ENCODE measurements around the gene MRFAP1L1.
"Not testable (repeated sequence)": the region's sequence is repeated elsewhere in the genome, so short reads cannot be mapped to it uniquely, and the experiment has no call there.

The MRFAP1L1 gene

GRCh38 chr4:6709230-6710114 lies at the start of gene MRFAP1L1:
Gene MRFAP1L1, minus strand, starts transcription at chr4:6709865. Its CDS starts 236 bp downstream, at chr4:6709629.
- DNase-seq = peak; percentile 95

DNA sequence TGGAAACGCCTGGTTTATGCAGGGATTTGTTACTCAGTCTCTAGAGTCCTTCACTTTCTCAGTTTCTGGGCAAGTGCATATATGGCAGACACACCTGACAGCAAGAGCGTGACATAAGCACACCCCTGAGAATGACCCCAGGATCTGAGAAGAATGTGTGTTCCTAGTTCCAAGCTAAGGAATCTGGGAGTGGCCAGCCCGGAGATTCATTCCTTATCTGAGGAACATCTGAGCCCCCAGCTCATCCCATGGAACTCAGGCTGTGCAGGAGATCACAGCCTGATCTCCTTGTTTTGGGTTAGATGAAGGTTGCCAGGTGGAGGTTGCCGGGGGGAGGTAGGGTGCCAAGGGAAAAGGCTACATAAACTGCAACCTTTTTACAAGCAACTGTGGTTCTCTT lies 49.1 kb upstream of the MRFAP1L1 start:
- DNase-seq = no peak

GRCh38 chr4:6756345-6756744 lies 46.7 kb upstream of the MRFAP1L1 start:
- DNase-seq = not testable (repeated sequence)

GRCh38 chr4:6755088-6755753 lies 45.6 kb upstream of the MRFAP1L1 start:
- DNase-seq = no peak

DNA sequence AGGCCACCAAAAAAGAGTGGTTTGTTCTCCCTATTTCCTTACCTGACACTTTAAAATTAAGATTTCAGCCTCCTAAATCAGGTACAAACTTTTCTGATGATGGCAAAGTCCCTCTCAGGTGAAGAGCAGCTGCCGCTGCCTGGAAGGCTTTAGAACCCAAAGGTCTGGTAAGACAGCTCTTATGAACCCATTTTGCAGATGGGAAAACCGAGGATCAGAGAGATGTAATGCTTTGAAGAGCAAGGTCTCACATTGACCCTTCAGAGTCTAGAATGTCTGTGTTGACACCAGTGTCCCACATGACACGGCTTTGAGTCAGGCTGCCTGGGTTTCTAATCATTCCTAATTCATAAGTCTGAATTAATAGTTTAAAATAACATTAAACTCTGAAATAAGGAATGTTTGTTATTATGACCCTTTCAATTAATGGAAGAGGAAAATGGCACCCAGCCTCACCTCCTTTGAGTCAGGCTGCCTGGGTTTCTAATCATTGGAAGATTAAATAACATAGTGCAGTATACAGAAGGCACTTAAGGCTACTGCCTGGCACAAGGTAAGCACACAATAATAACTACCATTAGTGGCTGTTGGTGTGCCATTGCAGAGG lies 44.9 kb upstream of the MRFAP1L1 start:
- no peak for DNase-seq

- no peak for DNase-seq
Observed at GRCh38 chr4:6753891-6754290, 44.2 kb upstream of the MRFAP1L1 start.

GRCh38 chr4:6753103-6753560 lies 43.5 kb upstream of the MRFAP1L1 start:
- no peak for DNase-seq

DNA sequence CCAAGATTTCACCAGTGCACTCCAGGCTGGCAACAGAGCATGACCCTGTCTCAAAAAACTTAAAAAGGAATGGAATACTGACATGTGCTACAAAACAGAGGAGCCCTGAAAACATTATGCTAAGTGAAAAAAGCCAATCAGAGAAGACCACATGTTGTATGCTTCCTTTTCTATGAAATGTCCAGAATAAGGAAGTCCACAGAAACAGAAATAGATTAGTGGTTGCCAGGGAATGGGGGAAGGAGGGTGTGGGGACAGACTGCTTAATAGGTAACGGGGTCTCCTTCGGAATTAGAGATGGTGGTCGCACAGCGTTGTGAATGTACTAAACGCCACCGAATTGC lies 42.8 kb upstream of the MRFAP1L1 start:
- DNase-seq = no peak

DNA sequence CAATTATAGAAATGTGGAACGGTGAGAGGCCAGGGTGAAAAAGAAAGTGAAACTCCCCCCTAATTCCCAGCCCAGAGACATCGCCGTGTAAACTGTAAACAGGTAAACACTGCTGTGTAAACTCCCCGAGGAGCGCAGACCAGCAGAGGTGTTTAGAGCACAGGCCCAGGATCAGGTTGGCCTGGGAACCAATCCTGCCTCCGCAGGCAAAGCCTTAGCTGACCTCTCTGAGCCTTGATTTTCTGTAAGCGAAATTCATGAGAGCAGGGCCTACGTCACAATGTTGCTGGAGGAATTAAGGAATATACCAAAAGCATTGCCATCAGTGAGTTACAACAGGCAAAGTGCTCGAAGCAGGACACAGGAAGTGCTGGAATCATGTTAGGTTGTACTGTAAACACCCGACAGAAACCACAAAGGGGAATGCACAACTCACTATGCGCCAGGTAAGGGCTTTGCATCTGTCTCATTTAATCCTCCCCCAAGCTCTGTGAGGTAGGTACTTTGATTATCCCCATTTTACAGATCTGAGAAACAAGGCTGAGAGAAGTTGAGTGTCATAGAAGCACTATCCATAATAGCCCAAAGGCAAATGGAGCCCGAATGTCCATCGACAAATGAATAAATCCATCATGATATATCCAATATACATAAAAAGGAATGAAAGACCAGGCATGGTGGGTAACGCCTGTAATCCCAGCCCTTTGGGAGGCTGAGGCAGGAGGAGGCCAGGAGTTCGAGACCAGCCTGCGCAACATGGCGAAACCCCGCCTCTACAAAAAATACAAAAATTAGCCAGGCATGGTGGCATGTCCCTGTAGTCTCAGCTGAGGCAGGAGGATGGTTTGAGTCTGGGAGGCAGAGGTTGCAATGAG lies 42.2 kb upstream of the MRFAP1L1 start:
- DNase-seq = no peak

DNA sequence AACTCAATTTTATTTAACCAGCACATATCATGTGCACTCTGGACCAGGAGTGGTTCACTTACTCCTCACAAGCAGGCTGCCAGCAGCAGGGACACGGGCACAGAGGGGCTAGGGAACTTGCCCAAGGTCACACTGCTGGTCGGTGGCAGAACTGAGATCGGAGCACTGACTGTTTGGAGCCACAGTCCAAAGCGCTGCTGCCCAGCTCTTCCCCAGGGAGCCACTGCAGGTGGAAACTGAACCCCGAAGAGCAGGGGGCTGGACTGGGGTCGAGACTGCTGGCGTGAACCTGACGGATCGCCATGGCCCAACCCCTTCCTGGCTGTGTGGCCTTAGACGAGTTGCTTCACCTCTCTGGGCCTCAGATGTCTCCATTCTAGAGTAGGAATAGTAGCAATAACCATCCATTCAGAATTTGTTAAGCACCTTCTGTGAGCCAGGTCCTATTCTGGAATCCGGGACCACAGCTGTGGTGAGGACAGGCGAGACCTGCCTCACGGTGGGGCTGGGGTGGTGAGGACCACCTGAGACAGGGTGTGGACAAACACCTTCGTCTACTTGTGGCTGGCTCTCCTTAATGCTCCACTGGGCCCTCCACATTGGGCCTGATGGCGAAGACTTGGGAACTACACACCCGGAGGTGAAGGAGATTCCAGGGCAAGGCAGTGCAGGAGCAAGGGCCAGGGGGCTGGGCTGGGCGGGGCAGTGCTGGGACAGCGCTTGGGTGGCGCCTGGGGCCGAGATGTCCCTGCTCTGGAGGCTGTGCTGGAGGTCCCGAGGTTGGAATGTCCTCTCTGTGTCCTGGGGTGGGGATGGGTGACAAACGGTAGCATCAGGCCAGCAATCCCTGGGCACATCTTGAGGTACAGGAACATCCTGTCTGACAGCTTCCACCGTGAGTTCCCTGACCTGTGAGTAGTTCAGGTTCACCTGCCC lies 40.9 kb upstream of the MRFAP1L1 start:
- DNase-seq = no peak

- DNase-seq = no peak
Observed at GRCh38 chr4:6749340-6750171, 39.9 kb upstream of the MRFAP1L1 start.

- DNase-seq = no peak
Observed at GRCh38 chr4:6748286-6748685, 38.6 kb upstream of the MRFAP1L1 start.

- no peak for DNase-seq
Observed at GRCh38 chr4:6747294-6748051, 37.8 kb upstream of the MRFAP1L1 start.

DNA sequence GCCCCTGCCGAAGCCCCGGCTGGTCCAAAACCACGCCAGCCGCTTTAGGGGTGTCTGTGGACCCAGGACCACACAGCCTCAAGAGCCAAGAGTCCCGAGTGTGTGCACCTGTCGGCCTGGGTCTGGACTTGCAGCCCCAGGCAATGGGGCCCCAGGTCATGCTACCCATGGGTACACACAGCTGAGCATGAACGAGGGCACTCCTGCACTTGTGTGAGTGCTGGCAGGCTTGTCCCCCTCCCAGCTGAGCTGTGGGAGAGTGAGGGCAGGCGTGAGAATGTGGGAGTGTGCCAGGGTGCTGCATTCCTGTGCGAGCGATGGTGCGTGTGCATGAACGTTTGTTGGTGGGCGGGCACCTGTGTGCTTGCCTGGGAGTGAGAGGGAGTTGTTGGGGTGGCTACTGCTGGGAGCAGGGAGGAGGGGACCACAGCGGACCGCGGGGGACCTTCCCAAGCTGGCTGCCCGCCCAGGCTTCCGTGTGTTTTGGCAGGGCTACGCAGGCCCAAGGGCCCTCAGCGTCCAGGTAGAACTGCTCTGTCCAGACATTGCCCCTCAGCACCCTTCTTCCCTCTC lies 37.1 kb upstream of the MRFAP1L1 start:
- DNase-seq = no peak

- DNase-seq = no peak
Observed at GRCh38 chr4:6742989-6743388, 33.3 kb upstream of the MRFAP1L1 start.

DNA sequence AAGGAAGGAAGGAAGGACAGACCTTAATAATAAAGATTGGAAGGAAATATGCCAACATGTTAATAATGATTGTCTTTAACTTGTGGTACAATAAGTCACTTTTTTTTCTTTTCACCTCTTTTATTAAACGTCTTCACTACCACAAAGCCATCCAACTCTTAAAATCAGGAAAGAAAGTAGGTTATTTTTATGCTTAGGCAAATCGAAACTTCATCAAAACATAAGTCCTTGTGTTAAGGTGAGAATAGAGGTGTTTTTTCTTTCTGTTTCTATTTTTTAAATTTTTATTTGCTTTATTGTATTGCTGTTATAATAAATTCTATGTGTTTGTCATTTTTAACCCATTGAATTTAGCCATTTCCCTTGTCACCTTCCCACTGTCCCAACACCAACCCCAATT lies 32.8 kb upstream of the MRFAP1L1 start:
- DNase-seq = no peak

- no peak for DNase-seq
Observed at GRCh38 chr4:6740347-6740746, 30.7 kb upstream of the MRFAP1L1 start.

DNA sequence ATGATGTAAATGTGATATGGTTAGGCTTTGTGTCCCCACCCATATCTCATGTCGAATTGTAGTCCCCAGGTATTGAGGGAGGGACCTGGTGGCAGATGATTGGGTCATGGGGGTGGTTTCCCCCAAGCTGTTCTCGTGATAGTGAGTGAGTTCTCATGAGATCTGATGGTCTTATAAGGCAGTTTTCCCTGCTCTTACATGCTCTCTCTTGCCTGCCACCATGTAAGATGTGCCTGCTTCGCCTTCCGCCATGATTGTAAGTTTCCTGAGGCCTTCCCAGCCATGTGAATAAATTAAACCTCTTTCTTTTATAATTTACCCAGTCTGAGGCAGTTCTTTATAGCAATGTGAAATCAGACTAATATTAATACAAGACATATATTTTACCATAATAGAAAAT lies 30.3 kb upstream of the MRFAP1L1 start:
- no peak for DNase-seq

DNA sequence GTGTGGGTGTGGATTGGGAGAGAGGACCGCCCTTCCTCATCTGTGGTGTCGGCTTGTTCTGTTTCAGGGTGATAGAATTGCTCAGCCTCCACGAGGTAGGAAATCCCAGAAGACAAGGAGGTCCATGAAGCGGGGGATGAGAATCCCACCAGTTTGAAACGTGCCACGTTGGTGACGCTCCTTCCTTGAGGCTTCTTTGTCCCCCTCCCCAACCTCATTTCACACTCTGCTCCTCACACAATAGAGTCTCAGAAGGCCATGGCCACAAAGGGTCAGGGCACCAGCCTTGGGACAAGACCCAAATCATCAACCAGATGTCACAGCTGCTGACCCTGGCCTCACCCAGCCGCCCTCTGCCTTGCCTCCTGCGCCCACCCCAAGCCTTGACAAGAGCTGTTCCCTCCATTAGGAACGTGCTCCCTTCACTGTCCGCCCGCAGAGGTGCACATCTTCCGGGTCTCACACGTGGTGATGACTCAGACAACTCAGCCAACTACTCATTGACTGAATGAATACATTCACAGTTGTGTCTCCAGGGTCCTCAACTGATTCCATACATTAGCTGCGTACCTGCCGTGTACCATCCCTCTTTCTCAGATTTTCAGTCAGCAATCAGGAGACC lies 24.6 kb upstream of the MRFAP1L1 start:
- no peak for DNase-seq

All from NCI-H526 treated with DMSO at 0.1 percent for 48 hours (cell line).